22Rv1 (cell line): ENCODE results near the gene RPP30.

Experiments used
- CTCF ChIP-seq: fragments of 450-650 bp; IDR thresholded peaks from 2 replicates; pipeline ENCODE4 v1.5.1; 2017; ENCODE audit warnings: mild to moderate bottlenecking
- ZFX ChIP-seq: fragments of 450-650 bp; IDR thresholded peaks from 2 replicates; pipeline ENCODE4 v1.6.1; 2017; ENCODE audit warnings: antibody characterized with exemption, borderline replicate concordance

DNA sequence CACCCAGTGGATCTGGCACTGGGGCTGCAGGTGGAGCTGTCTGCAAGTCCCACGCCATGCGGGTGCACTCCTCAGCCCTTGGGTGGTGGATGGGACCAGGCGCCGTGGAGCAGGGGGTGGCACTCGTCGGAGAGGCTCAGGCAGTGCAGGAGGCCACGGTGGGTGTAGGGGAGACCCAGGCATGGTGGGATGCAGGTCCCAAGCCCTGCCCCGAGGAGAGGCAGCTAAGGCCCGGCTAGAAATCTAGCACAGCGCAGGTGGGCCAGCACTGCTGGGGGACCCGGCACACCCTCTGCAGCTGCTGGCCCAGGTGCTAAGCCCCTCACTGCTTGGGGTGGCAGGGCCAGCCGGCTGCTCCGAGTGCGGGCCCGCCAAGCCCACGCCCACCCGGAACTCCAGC is 39.7 kb upstream of the RPP30 start:
- no peak for TF ChIP-seq CTCF
- TF ChIP-seq ZFX: no peak
